Mesenteric fat pad (tissue), 1 donor: ENCODE results near the gene PRADC1. TPM values are rescaled to one million over a fixed set of nuclear protein-coding genes. Genes with fewer than 3 reads are reported as not detected.

Experiments used
- DNase-seq: peaks from one replicate; pipeline ENCODE4 v3.0.0-alpha.2; 2020; ENCODE audit warnings: low spot score
- total RNA-seq: library from RNA; stranded (reverse); fragmentation: NEBNext Ultra II Directional; extraction: Animal tissue kit (Norgen Biotek cat#: 25700); gene quantifications from one replicate; pipeline ENCODE4 v1.2.1, GENCODE V29; 2021
- donor health status: DM: yes; HTN: yes; CAD: no.

The PRADC1 gene
- total RNA-seq, 1 donor from 2014 or later, result 31.1 TPM

DNA sequence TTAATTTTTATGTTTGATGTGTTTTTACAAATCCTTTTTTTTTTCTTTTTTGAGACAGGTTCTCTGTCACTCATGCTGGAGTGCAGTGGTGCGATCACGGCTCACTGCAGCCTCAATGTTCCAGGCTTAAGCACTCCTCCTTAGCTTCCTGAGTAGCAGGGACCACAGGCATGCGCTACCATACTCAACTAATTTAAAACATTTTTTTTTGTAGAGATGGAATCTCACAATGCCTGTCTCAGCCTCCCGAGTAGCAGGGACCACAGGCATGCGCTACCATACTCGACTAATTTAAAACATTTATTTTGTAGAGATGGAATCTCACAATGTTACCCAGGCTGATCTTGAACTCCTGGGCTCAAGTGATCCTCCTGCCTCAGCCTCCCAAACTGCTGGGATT is 27.4 kb downstream of the PRADC1 start:
- no peak for DNase-seq

DNA sequence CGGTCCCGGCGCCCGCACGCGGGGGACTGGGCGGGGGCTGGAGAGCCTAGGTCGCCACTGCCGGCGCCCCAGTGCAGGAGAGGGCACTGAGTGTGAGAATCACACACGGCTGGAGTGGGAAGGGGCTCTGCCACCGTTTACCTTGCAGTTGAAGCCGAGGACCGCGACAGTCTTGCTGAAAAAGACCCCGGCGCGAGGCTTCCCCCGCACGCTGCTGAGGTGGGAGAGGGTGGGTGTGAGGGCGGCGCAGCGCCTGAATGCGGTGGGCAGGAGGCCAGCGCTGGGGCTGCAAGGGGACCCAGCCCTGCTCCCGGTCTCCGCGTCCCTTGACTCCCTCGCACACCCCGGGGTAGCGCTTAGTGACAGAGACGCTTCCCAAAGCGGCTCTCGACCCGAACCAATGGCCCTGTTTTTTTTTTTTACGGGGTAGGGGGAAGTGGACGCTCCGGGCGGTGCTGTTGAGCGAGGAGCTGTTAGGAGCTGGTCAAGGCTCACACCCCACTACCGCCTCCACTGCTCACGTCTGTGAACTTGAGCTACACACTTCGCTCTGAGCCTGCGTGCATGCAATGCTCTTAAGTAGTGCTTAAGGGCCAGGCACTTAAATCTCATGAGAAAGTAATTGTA is 29.9 kb downstream of the PRADC1 start:
- peak; percentile 62 for DNase-seq

DNA sequence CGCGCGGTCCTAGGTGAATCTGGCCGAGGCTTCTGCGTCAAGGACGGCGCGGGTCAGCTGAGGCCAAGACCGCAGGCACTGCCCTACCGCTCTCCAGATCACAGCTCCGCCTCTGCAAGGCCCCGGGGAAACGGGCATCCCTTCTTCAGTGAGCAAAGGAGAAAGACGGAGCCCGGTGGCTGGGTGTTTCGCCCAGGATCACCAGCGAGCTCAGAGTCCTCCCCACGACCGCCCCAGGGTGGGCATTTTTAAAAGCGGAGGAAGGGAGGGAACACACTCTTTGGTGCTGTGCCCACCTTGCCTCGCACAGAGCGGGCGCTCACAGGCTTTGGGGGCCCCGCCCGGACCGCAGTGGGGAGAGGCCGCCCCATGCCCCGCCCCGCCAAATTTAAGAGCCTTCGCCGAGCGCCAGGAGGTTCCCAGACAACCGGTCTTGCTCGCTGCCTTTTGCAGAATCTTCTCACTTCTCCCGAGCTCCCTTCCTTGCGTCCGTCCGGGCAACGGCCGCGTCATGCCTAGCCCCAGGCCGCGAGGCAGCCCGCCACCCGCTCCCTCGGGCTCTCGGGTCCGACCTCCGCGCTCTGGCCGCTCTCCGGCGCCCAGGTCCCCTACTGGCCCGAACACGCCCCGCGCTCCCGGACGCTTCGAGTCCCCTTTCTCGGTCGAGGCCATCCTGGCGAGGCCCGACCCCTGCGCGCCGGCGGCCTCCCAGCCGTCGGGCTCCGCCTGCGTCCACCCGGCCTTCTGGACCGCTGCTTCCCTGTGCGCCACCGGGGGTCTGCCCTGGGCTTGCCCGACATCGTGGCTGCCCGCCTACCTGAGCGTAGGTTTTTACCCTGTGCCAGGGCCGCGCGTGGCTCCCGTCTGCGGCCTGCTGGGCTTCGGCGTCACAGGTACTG is 30.6 kb downstream of the PRADC1 start, which contains the start of gene NOTO:
Gene NOTO (plus strand): TSS at position 419 of the 899 bp plus-strand sequence. CDS start 93 bp downstream, at position 512.
- DNase-seq, result peak; percentile 87

DNA sequence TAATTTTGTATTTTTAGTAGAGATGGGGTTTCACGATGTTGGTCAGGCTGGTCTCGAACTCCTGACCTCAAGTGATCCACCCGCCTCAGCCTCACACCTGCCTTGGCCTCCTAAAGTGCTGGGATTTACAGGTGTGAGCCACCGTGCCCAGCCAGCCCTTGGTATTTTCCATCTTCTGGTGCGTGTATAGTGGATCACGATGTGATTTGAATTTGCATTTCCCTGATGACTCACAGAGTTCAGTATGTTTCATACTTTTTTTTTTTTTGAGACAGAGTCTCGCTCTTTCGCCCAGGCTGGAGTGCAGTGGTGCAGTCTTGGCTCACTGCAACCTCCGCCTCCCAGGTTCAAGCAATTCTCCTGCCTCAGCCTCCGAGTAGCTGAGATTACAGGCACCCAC is 32.8 kb downstream of the PRADC1 start:
- DNase-seq, result peak; percentile 51

DNA sequence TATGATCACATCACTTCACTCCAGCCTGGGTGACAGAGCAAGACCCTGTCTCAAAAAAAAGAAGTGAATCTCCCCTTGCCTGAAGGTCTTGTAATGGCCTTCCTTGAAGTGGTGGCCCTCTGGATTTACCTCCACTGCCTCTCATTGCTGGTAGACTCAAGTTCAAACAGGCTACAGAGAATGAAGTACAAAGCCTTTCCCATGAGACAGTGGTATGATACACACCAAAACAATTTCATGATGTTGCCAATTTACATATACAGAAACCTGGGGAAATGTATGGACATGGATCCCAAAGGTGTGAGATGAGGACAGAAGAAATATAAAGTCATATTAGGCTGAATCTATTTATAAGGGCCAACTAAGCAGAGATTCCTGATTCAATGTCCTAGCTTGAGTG is 35.5 kb downstream of the PRADC1 start:
- no peak for DNase-seq

DNA sequence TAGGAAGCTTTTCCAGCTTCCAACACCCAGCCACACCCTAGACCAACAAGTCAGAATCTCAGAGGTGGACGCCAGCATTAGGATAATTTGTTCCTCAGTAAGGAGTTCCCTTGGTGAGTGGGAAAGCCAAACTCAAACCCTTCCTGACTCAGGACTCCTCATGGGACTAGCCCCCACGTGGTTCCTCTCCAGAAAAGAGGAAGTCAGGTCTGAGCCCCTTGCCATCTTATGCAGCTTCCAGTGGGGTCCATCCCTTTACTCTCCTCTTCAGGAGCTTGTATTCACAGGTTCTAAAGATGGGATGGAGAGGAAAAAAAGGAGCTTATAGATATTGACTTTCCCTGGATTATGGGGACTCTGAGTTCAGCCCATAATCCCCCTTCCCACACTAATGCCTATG is 45.5 kb downstream of the PRADC1 start:
- DNase-seq, result no peak

DNA sequence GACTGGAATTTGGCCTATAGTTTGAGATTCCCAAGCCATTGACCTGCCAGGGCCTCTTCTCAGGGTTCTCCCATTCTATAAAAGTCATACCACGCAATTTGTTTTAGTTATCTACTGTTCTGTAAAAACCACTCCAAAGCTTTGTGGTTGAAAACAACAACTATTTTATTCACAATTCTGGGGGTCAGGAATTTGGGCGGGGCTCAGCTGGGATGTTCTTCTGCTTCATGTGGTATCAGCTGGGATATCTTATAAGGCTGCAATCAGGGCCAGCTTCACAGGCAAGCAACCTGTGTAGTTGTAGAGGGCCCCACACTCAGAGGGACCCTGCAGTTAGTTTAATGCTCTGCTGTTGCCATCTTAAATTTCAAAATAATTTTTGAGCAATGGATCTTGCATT is 47.1 kb downstream of the PRADC1 start:
- peak; percentile 24 for DNase-seq

Other genes starting within 250 kb of the PRADC1 start
- 11.7 TPM for gene SFXN5, start 161.5 kb downstream of the PRADC1 start, total RNA-seq
- 28.1 TPM for gene RAB11FIP5, start 120.3 kb downstream of the PRADC1 start, total RNA-seq
- gene NOTO, start 30.7 kb downstream of the PRADC1 start, total RNA-seq, result not detected
- 25.1 TPM for gene SMYD5, start 19.0 kb downstream of the PRADC1 start, total RNA-seq
- 190 TPM for gene CCT7, start 1.1 kb upstream of the PRADC1 start, total RNA-seq
- gene FBXO41, start 51.2 kb upstream of the PRADC1 start, total RNA-seq, result 1.7 TPM
- not detected for gene EGR4, start 60.3 kb upstream of the PRADC1 start, total RNA-seq
- 12.2 TPM for gene ALMS1, start 152.6 kb upstream of the PRADC1 start, total RNA-seq